Choroid plexus epithelial cell (primary cell): ENCODE data around the gene OR2B2.

Experiments used
- DNase-seq: peaks from one replicate; pipeline ENCODE4 v3.0.0-alpha.2; 2010; ENCODE audit warnings: low read depth
- H3K4me3 ChIP-seq: 2 replicates; pipeline ENCODE4 v1.5.1; 2011; ENCODE audit warnings: low read depth, mild to moderate bottlenecking, control low read depth, low read length, moderate library complexity
- TF ChIP-seq, protein P1 (sequence below): conservative IDR thresholded peaks from 2 replicates; pipeline ENCODE4 v1.5.1; 2011; ENCODE audit warnings: low read depth, mild to moderate bottlenecking, control low read depth, inconsistent platforms, low read length, moderate library complexity

The OR2B2 gene

DNA sequence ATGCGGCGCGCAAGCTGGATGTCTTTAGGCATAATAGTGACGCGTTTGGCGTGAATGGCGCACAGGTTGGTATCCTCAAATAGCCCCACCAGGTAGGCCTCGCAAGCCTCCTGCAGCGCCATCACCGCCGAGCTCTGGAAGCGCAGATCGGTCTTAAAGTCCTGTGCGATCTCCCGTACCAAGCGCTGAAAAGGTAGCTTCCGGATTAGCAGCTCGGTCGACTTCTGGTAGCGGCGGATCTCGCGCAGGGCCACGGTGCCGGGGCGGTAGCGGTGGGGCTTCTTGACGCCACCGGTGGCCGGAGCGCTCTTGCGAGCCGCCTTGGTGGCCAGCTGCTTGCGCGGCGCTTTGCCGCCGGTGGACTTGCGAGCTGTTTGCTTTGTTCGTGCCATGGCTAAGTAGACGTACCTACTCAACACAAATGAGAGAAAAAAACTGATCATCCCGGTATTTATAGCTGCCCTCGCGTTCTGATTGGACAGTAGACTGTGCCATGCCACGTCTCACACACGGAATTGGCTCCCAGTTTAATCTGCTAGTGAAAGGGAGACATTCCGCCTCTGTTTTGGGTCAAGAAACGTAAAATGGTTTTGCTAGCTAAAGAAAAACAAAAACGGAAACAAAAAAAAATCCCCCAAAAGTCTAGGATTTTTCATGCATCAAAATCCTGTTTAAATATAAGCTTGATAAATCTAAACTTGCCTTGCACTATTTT, 40.1 kb downstream of the OR2B2 start:
- peak overlapping the region; percentile 80 for H3K4me3 ChIP-seq
- peak; percentile 99 for DNase-seq
- TF ChIP-seq, protein P1, sequence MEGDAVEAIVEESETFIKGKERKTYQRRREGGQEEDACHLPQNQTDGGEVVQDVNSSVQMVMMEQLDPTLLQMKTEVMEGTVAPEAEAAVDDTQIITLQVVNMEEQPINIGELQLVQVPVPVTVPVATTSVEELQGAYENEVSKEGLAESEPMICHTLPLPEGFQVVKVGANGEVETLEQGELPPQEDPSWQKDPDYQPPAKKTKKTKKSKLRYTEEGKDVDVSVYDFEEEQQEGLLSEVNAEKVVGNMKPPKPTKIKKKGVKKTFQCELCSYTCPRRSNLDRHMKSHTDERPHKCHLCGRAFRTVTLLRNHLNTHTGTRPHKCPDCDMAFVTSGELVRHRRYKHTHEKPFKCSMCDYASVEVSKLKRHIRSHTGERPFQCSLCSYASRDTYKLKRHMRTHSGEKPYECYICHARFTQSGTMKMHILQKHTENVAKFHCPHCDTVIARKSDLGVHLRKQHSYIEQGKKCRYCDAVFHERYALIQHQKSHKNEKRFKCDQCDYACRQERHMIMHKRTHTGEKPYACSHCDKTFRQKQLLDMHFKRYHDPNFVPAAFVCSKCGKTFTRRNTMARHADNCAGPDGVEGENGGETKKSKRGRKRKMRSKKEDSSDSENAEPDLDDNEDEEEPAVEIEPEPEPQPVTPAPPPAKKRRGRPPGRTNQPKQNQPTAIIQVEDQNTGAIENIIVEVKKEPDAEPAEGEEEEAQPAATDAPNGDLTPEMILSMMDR = peak; percentile 53

DNA sequence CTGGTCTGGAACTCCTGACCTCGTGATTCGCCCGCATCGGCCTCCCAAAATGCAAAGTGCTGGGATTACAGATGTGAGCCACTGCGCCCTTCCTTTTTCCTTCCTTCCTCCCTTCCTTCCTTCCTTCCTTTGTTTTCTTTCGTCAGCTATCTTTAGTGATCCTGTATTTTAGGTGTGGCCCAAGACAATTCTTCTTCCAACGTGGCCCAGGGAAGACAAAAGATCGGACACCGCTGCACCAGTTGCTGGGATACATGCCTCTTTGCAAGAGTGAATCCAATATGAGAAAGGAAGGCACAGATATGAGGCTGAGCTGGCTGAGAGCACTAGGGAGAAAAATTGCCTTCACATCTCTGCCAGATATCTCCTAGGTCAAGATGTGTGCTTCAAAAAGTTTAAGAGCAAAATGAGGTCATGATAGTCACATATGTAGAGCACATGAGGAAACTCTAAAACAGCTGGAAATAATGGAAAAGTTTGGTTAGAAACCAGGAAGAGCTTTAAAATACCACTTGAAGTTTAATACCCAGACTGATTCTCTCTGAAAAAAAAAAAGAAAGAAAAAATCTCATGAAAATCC, 41.8 kb downstream of the OR2B2 start:
- H3K4me3 ChIP-seq = no peak overlapping the region
- TF ChIP-seq, protein P1 = no peak
- no peak for DNase-seq

DNA sequence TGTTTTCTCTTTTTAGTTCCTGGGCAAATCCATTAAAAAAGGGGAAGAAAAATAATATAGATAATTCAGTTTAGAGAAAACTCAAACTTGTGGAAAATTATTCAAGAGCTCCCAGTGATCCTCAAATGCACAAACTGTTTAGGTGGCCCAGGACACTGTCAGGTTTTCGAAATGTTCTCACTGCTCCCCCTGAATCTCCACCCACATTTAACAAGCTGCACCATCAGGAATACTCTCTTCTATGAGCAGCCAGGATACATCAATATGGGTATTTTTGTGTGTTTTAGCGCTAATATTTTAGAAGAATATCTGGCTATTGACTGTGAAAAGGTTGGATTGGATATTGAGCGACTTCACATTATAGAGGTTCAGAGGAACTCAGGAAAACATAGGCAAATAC, 43.9 kb downstream of the OR2B2 start:
- no peak overlapping the region for H3K4me3 ChIP-seq
- TF ChIP-seq, protein P1 = no peak
- no peak for DNase-seq

DNA sequence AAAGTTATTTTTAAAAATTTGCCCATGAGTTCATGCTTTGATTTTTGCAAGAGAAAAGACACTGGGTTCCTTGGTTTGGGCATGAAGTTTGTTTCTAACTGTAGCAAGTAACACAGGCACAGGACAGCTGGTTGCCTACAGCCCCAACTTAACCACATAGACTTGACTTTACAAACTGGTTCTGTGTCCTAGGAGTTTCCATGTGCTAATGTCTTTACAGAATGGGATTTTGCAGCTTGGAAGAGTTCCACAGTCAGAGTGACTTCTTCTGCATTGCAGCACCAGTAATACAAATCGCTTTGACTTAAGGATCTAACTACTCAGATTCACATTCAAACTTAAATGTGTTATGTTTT, 44.3 kb downstream of the OR2B2 start:
- TF ChIP-seq, protein P1 = no peak
- peak overlapping the region; percentile 74 for H3K4me3 ChIP-seq
- DNase-seq = peak; percentile 36

DNA sequence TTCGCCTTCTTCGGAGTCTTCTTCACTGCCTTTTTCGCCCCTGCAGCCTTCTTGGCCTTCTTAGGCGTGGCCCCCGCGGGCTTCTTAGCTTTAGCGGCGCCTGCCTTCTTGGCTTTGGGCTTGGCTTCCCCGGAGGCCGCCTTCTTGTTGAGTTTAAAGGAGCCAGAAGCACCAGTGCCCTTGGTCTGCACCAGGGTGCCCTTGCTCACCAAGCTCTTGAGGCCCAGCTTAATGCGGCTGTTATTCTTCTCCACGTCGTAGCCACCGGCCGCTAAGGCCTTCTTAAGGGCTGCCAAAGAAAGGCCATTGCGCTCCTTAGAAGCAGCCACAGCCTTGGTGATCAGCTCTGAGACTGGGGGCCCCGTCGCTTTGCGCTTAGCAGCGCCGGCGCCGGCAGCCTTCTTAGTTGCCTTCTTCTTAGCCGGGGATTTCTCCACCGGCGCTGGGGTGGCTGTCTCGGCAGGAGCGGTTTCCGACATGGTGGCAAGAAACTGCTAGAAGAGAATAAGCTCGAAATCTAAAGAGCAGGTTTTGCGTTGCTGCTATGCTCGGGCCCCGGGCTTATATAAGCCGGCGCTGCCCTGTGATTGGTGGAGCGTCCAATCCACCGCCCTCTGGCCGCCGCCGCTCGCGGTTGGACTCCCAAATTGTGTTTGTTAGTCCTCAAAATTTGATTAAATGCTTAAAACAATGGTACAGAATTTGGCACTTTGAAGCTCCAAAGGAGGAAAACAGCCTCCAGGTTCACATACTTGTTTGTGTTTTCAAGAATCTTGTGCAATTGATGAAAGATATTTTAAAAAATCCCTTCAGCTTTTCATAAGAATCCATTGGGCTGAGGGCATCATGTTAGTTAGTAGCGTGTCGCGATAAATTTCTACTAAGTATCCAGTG, 44.9 kb downstream of the OR2B2 start:
- H3K4me3 ChIP-seq = peak overlapping the region; percentile 74
- DNase-seq = peak; percentile 87
- TF ChIP-seq, protein P1 = peak; percentile 8

DNA sequence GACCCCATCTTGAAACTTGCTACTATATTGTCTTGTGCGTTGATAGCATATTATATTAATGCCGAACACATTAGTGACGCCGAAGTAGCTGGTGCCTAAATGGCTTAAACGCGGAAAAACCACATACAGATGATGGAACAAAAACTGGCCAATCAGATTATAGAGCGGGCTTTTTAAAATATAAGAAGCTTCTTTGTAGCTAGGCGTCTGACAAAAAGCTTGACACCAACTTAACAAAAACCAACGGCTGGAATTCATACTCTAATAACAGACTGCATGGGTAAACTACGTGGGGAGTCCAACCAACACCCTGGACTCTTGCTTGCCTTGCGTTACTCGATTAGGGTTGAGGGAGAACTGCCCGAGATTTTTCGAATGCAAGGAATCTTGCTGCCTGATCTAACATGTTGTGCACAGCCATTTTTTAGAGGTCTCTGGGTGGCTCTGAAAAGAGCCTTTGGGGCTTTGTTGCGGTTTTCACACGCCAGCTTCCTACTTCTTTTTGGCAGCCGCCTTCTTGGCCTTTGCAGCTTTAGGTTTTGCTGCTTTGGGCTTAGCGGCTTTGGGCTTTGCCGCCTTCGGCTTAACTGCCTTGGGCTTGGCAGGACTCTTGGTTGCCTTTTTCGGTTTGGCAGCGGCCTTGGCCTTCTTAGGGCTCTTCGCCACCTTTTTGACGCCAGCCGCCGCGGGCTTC, 45.7 kb downstream of the OR2B2 start:
- TF ChIP-seq, protein P1 = no peak
- H3K4me3 ChIP-seq = peak overlapping the region; percentile 74
- DNase-seq = peak; percentile 73
